Raji (cell line): ENCODE results near the gene ARHGAP33.

Experiments
- POLR2A ChIP-seq: IDR thresholded peaks from 2 replicates; pipeline ENCODE4 v1.6.1; 2011; ENCODE audit warnings: low read depth, low read length, control low read depth; ENCODE audit not compliant: insufficient read depth

Gene ARHGAP33

DNA sequence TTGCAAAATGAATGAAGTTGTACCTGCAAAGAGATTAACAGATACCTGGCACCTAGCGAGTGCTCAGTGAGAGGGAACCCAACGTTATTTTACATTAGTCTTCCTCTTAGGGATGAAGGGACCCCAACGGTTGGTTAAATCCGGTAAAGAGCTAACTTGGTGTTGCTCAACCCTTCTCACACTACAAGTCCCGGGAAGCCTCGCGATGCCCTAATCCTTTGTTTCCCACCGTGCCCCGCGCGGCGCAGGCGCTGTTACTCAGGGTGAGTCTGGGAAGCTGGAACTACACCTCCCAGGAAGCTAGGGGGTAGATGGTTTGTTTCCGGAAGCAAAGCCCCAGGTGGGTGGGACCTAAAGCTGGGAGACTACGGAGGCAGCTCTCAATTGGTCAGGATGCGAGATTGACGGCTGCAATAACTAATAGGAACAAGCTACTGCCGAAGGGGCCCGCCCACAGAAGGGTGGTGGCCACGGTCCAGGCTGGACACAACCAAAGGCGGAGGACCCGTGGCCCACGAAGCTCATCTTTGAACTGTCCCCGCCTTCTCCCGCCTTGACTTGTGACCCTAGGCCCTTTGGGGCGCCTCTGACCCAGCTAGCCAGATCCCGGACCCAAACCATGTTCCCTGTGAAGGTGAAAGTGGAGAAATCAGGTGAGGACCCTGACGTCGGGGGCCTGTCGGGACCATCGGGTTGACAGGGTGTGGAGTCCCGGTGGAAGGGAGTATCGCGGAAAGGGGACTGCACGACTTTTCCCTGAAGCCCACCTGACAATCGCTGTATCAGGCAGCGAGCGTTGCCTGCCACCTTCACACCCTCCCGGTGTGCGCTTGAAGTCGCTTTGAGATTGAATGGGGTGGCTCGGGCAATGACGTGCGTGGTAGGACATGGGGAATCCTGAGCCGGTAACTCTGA is 27.0 kb upstream of the ARHGAP33 start, which contains the start of gene LIN37:
LIN37 (plus strand) TSS at position 471 of the 915 bp plus-strand sequence; CDS start at position 620, 149 bp downstream.
- TF ChIP-seq POLR2A = peak; percentile 64

DNA sequence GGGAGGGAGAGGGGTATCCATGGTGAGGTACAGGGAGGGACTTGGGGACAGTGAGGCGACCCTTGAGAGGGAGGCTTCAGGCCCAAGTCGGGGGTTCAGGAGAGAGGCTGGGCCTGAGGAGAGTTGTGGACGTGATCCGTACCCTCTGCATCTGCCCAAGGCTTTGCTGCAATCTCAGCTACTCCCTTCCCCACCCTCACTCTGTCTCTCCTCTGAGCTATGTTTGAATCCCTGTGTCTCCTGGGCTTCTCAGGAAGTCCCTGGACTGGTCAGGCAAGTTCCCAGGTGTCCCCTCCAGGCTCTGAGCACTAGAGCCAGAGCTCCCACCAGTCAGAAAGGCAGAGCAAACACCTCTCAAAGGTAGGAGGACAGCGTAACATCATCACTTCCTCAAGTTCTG is 25.2 kb upstream of the ARHGAP33 start:
- no peak for TF ChIP-seq POLR2A

GRCh38 chr19:35751839-35752745 is 23.3 kb upstream of the ARHGAP33 start:
- no peak for TF ChIP-seq POLR2A

GRCh38 chr19:35752746-35753350 is 22.5 kb upstream of the ARHGAP33 start:
- no peak for TF ChIP-seq POLR2A

DNA sequence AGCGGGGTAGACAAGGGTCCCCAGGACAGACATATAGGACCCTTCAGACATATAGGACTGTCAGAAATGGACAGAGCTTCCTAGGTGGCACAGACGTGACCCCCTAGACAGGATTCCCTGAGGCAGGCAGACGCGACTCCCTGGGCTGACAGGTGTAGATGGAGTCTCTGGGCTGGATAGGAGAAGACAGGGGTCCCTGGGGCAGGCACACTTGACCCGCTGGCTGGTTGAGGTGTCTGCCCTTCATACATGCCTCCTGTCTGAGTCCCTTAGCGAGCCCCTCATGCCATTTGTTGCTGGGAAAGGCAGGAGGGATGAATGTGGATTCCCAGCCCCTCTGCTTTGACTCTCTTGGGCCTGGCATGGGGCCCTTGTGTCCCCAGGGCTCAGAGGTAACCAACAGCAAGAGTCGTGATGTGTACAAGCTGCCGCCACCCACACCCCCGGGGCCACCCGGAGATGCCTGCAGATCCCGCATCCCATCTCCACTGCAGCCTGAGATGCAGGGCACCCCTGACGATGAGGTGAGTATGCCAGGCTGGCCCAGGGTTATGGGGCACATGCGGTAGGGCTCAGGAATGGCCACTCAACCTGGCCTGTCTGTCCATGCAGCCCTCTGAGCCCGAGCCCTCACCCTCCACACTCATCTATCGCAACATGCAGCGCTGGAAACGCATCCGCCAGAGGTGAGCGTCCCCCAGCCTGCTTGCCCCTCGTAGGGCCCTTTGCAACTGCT is 21.6 kb upstream of the ARHGAP33 start:
- no peak for TF ChIP-seq POLR2A

DNA sequence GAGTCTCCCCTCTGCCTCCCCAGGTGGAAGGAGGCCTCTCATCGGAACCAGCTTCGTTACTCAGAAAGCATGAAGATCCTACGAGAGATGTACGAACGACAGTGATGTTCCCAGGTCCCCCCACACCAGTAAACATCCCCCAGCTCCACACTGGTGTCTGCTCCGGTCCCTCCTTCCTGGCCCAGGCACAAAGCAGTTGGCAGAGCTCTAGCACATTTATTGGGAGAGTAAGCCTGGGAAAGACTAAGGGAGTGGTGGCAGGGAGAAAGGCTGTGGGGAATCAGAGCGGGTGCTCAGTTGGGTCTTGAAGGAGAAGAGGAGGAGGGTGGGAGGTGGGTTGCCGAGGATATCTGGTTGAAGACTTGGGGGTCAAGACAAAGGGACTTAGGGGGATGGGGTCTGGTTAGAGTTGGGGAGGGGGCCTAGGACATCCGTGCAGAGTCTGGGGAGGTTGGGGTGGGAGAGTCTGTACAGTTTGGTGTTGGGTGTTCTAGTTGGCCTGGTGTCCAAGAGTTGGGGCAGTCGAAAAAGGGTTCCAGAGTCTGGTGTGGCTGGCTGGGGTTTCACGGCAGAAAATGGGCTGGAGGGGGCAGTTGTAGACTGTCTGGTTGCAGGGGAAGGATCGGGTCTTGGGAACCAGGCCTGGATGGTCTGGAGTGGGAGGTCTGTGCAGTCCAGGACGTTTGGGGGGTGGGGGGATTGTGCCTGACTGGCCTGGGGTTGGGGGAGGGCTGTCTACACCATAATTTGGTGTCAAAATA is 20.8 kb upstream of the ARHGAP33 start:
- TF ChIP-seq POLR2A = no peak

GRCh38 chr19:35755131-35755549 is 20.2 kb upstream of the ARHGAP33 start:
- no peak for TF ChIP-seq POLR2A

GRCh38 chr19:35755550-35756376 is 19.6 kb upstream of the ARHGAP33 start:
- peak; percentile 32; the same call in 1 of the 2 replicates for TF ChIP-seq POLR2A

DNA sequence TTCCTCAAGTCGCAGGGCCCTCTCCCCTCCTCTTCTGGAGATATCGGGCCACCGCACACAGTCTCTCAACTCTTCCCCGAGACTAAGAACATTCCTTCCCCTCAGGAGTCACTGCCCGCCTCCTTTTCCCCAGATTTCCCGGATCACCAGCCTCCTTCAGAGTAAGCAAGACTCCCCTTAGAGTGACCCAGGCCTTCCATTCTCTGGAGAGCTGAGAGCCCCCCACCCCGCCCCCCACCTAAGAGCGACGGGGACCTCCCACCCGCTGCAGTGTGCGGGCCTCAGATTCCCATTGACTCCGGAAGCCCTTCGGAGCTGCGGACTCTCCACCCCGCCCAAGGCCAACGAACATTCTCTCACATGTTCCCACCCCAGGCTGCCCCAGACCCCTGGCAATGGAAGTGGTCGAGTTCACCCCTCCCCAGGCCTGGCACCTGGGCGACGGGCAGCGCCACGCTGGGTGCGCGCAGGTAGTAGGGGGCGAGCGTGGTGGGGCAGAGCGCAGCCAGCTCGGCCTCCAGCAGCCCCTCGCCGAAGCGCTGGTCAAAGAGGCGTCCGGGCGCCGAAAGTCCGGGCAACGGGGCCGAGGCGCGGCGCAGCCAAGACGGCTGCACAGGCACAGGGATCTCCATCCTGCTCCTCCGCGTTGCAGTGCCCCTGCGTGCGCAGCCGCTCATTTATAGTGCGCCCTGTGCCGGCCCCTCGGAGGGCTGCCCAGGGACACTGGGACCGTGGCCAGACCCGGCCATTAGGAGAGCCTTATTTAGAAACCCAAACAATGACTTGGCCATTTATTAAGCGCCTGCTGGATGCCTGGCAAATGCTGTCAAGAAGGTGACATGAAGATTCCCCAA is 18.8 kb upstream of the ARHGAP33 start, which contains the start of gene HSPB6:
HSPB6 (minus strand) TSS at position 653 of the 854 bp plus-strand sequence; CDS start at position 632, 21 bp downstream.
- no peak for TF ChIP-seq POLR2A

DNA sequence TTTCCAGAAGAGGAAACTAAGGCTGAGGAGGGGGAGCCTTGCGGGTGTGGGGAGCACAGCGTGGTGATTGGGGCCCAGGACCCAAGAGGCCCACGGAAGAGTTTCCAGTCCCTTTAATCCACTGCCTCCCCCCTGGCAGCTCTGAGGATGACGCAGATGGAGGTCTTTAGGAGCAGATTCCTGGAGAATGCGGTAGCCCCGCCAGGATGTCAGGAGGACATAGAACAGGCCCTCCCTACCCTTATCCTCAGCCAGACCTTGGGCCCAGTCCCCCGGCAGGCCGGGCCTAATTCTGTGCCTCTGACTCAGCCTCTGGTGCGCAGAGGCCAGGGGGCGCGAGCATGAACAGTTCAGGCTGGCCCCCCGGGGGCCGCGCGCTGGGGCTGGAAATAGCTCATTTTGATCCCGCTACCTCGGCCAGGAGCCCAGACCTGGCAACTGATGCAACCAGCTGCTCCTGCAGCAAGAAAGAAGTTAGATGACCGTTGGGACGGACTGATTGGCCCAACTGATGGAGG is 18.1 kb upstream of the ARHGAP33 start:
- no peak for TF ChIP-seq POLR2A

GRCh38 chr19:35757749-35758608 is 17.4 kb upstream of the ARHGAP33 start, which contains the start of gene PROSER3:
Gene PROSER3 (plus strand): TSS chr19:35758176. CDS start chr19:35758216, 40 bp downstream.
- TF ChIP-seq POLR2A = peak; percentile 87
